ENCODE measurements around the gene RASAL1.

DNA sequence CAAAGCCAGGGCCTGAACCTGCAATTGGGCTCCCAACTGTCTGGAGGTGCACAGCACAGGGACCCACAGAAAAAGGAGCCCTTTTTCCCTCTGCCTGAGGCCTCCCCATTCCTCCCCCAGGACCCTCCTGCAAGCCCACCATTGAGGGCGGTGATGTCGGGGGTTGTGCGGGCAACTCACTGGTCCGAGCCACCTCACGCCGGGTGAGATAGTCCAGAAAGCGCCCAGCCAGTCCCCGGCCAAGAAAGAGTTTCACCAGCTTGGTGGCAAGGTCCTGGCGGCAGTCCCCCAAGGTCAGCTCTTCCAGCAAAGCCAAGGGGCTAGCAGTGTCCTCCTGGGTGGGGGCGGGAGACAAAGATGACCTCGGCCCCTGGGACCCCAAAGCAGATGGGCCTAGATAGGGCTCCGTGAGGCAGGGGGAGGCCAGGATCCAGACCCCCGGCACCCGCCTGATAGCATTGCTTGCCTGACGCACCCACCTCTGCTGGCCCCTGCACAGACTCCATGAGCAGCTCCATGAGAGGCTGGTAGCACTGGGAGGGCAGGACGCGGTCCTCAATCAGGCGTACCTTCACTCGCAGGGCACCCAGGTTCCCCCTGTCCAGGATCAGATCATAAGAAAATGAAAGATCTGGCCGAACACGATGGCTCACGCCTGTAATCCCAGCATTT, 20.0 kb downstream of the RASAL1 start:
- TF ChIP-seq, protein P1, sequence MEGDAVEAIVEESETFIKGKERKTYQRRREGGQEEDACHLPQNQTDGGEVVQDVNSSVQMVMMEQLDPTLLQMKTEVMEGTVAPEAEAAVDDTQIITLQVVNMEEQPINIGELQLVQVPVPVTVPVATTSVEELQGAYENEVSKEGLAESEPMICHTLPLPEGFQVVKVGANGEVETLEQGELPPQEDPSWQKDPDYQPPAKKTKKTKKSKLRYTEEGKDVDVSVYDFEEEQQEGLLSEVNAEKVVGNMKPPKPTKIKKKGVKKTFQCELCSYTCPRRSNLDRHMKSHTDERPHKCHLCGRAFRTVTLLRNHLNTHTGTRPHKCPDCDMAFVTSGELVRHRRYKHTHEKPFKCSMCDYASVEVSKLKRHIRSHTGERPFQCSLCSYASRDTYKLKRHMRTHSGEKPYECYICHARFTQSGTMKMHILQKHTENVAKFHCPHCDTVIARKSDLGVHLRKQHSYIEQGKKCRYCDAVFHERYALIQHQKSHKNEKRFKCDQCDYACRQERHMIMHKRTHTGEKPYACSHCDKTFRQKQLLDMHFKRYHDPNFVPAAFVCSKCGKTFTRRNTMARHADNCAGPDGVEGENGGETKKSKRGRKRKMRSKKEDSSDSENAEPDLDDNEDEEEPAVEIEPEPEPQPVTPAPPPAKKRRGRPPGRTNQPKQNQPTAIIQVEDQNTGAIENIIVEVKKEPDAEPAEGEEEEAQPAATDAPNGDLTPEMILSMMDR (IDR thresholded peaks at IDR 0.05; ENCODE audit: low read depth, low read length): no peak
- TF ChIP-seq POLR2A (IDR thresholded peaks at IDR 0.05; ENCODE audit: extremely low read depth, insufficient read length): no peak
- TF ChIP-seq, protein P2, sequence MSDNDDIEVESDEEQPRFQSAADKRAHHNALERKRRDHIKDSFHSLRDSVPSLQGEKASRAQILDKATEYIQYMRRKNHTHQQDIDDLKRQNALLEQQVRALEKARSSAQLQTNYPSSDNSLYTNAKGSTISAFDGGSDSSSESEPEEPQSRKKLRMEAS (IDR thresholded peaks at IDR 0.05; ENCODE audit: low read depth, low read length): no peak
- no peak for TF ChIP-seq MYC (IDR thresholded peaks at IDR 0.05; ENCODE audit: low read depth, low read length)
